Right hindlimb (tissue), 1 donor: Measurements from ENCODE around the gene UHRF2.
"Not testable (repeated sequence)": the region's sequence is repeated elsewhere in the genome, so short reads cannot be mapped to it uniquely, and the experiment has no call there.

Experiments used
- DNase-seq: peaks from one replicate; pipeline ENCODE4 v3.0.0-alpha.2; 2018

The UHRF2 gene

GRCh38 chr9:6495466-6495865, 82.5 kb downstream of the UHRF2 start:
- DNase-seq, result no peak

- no peak for DNase-seq
Observed at GRCh38 chr9:6498982-6499381, 86.0 kb downstream of the UHRF2 start.

- no peak for DNase-seq
Observed at GRCh38 chr9:6501526-6502210, 88.7 kb downstream of the UHRF2 start.

GRCh38 chr9:6502399-6502798, 89.4 kb downstream of the UHRF2 start:
- no peak for DNase-seq

- DNase-seq, result no peak
Observed at GRCh38 chr9:6506571-6506970, 93.6 kb downstream of the UHRF2 start.

GRCh38 chr9:6512085-6512657, 99.2 kb downstream of the UHRF2 start:
- no peak for DNase-seq

- DNase-seq, result no peak
Observed at GRCh38 chr9:6522263-6522662, 109.3 kb downstream of the UHRF2 start.

- DNase-seq, result no peak
Observed at GRCh38 chr9:6525326-6526045, 112.5 kb downstream of the UHRF2 start.

GRCh38 chr9:6535594-6535993, 122.6 kb downstream of the UHRF2 start:
- DNase-seq, result no peak

GRCh38 chr9:6538666-6539071, 125.7 kb downstream of the UHRF2 start:
- no peak for DNase-seq

- not testable (repeated sequence) for DNase-seq
Observed at GRCh38 chr9:6542617-6543016, 129.6 kb downstream of the UHRF2 start.

GRCh38 chr9:6543204-6543603, 130.2 kb downstream of the UHRF2 start:
- DNase-seq, result peak; percentile 34

GRCh38 chr9:6545017-6545691, 132.2 kb downstream of the UHRF2 start:
- no peak for DNase-seq

GRCh38 chr9:6549106-6549800, 136.3 kb downstream of the UHRF2 start:
- DNase-seq, result no peak

GRCh38 chr9:6551136-6551535, 138.1 kb downstream of the UHRF2 start:
- no peak for DNase-seq

GRCh38 chr9:6552033-6552432, 139.0 kb downstream of the UHRF2 start:
- DNase-seq, result peak; percentile 52

- DNase-seq, result no peak
Observed at GRCh38 chr9:6552498-6553121, 139.6 kb downstream of the UHRF2 start.

- DNase-seq, result no peak
Observed at GRCh38 chr9:6553866-6554265, 140.9 kb downstream of the UHRF2 start.
